SK-N-SH treated with all-trans-retinoic acid at 6 μM for 48 hours (cell line): ENCODE measurements around the gene VASH1.

Experiments used
- ARNTL ChIP-seq: fragments of 450-650 bp; formaldehyde crosslinking; IDR thresholded peaks from 2 replicates; pipeline ENCODE4 v1.5.0; 2020; ENCODE audit warnings: low read depth, mild to moderate bottlenecking, moderate library complexity, borderline replicate concordance
- CSDC2 ChIP-seq: fragments of 250-450 bp; sonication (Bioruptor Pico); IDR thresholded peaks from 2 replicates; pipeline ENCODE4 v1.5.0; 2020; ENCODE audit warnings: mild to moderate bottlenecking, moderate library complexity
- GLIS3 ChIP-seq: fragments of 250-450 bp; sonication (Bioruptor Pico); IDR thresholded peaks from 2 replicates; pipeline ENCODE4 v1.5.0; 2020; ENCODE audit warnings: mild to moderate bottlenecking, moderate library complexity
- OSR1 ChIP-seq: fragments of 250-450 bp; sonication (Bioruptor Pico); IDR thresholded peaks from 2 replicates; pipeline ENCODE4 v1.8.0; 2022; ENCODE audit warnings: moderate library complexity, mild to moderate bottlenecking, inconsistent platforms
- PATZ1 ChIP-seq: fragments of 250-450 bp; sonication (Bioruptor Pico); IDR thresholded peaks from 2 replicates; pipeline ENCODE4 v1.8.0; 2020; ENCODE audit warnings: mild to moderate bottlenecking, moderate library complexity, borderline replicate concordance
- RARB ChIP-seq: fragments of 250-450 bp; sonication (Bioruptor Pico); IDR thresholded peaks from 2 replicates; pipeline ENCODE4 v1.8.0; 2021; ENCODE audit warnings: mild to moderate bottlenecking, moderate library complexity
- TCF4 ChIP-seq: fragments of 250-450 bp; sonication (Bioruptor Pico); IDR thresholded peaks from 2 replicates; pipeline ENCODE4 v1.8.0; 2021; ENCODE audit warnings: mild to moderate bottlenecking, moderate library complexity, borderline replicate concordance
- TOX ChIP-seq: fragments of 250-450 bp; sonication (Bioruptor Pico); IDR thresholded peaks from 2 replicates; pipeline ENCODE4 v1.8.0; 2021; ENCODE audit warnings: mild to moderate bottlenecking, moderate library complexity, borderline replicate concordance
- ZFP30 ChIP-seq: fragments of 450-650 bp; formaldehyde crosslinking; IDR thresholded peaks from 2 replicates; pipeline ENCODE4 v1.5.0; 2022; ENCODE audit warnings: mild to moderate bottlenecking, moderate library complexity
- ZNF565 ChIP-seq: fragments of 450-650 bp; formaldehyde crosslinking; conservative IDR thresholded peaks from 2 replicates; pipeline ENCODE4 v1.5.0; 2020; ENCODE audit warnings: low read depth, mild to moderate bottlenecking, moderate library complexity
- ZNF70 ChIP-seq: fragments of 450-650 bp; formaldehyde crosslinking; IDR thresholded peaks from 2 replicates; pipeline ENCODE4 v1.5.0; 2020; ENCODE audit warnings: mild to moderate bottlenecking, moderate library complexity
- ZNF8 ChIP-seq: fragments of 450-650 bp; formaldehyde crosslinking; IDR thresholded peaks from 2 replicates; pipeline ENCODE4 v1.5.0; 2020; ENCODE audit warnings: mild to moderate bottlenecking, moderate library complexity
- TF ChIP-seq, protein P1 (sequence below): fragments of 250-450 bp; sonication (Bioruptor Pico); IDR thresholded peaks from 2 replicates; pipeline ENCODE4 v1.5.1; 2020; ENCODE audit warnings: low read depth, mild to moderate bottlenecking, moderate library complexity
- TF ChIP-seq, protein P2 (sequence below): fragments of 250-450 bp; sonication (Bioruptor Pico); IDR thresholded peaks from 2 replicates; pipeline ENCODE4 v1.5.0; 2020; ENCODE audit warnings: mild to moderate bottlenecking, moderate library complexity

- TF ChIP-seq ZNF565 (CRISPR knock-in tag) (no peak), PATZ1 (no peak), ZNF70 (CRISPR knock-in tag) (no peak), GLIS3 (CRISPR knock-in tag) (no peak), ZFP30 (CRISPR knock-in tag) (no peak), OSR1 (CRISPR knock-in tag) (no peak), RARB (no peak), ZNF8 (no peak), TCF4 (no peak), TOX (CRISPR knock-in tag) (no peak), ARNTL (CRISPR knock-in tag) (no peak), CSDC2 (CRISPR knock-in tag) (no peak)
- TF ChIP-seq, protein P1, sequence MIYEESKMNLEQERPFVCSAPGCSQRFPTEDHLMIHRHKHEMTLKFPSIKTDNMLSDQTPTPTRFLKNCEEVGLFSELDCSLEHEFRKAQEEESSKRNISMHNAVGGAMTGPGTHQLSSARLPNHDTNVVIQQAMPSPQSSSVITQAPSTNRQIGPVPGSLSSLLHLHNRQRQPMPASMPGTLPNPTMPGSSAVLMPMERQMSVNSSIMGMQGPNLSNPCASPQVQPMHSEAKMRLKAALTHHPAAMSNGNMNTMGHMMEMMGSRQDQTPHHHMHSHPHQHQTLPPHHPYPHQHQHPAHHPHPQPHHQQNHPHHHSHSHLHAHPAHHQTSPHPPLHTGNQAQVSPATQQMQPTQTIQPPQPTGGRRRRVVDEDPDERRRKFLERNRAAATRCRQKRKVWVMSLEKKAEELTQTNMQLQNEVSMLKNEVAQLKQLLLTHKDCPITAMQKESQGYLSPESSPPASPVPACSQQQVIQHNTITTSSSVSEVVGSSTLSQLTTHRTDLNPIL (CRISPR knock-in tag), result no peak
- TF ChIP-seq, protein P2, sequence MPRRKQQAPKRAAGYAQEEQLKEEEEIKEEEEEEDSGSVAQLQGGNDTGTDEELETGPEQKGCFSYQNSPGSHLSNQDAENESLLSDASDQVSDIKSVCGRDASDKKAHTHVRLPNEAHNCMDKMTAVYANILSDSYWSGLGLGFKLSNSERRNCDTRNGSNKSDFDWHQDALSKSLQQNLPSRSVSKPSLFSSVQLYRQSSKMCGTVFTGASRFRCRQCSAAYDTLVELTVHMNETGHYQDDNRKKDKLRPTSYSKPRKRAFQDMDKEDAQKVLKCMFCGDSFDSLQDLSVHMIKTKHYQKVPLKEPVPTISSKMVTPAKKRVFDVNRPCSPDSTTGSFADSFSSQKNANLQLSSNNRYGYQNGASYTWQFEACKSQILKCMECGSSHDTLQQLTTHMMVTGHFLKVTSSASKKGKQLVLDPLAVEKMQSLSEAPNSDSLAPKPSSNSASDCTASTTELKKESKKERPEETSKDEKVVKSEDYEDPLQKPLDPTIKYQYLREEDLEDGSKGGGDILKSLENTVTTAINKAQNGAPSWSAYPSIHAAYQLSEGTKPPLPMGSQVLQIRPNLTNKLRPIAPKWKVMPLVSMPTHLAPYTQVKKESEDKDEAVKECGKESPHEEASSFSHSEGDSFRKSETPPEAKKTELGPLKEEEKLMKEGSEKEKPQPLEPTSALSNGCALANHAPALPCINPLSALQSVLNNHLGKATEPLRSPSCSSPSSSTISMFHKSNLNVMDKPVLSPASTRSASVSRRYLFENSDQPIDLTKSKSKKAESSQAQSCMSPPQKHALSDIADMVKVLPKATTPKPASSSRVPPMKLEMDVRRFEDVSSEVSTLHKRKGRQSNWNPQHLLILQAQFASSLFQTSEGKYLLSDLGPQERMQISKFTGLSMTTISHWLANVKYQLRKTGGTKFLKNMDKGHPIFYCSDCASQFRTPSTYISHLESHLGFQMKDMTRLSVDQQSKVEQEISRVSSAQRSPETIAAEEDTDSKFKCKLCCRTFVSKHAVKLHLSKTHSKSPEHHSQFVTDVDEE (CRISPR knock-in tag), result no peak
Measured at GRCh38 chr14:76806446-76806845, 45.2 kb downstream of the VASH1 start.
